ENCODE data around the gene ZP1. TPM values are rescaled to one million over a fixed set of nuclear protein-coding genes. Genes with fewer than 3 reads are reported as not detected.
A peak's percentile ranks its signal among the peaks of the same experiment; 100 is the strongest.

The ZP1 gene
- total RNA-seq, 2 experiments from 2014 or later = not detected

DNA sequence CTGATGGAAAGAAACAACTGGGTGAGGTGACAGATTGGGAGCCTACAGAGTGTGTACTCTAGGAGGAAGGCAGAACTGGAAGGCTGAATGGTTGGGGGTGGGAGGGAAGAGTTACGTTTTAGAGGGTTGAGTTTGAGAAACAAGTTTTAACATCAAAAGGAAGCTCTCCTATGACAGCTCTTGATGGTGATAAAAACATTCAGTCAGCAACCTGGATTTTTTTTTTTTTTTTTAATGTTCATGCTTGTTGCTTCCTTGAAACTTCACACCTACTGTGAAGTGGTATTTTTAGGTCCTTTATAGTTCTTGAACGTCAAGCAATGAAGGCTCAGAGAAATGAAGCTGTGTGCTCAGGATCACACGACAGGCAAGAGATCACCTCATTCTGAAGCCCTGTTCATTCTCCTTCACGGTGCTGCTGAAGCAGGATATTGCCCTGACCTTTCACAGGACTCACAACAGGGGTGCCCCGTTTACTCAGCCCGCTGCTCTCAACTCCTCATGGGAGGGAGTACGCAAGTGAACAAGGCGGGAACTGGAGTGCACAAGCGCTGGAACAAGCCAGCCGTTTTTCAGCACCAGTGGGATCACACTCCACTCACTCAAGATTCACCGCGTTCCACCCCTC, 45.0 kb downstream of the ZP1 start:
- ChIA-PET POLR2A (interaction anchor here (0.5 to 2.0 kb wide), 8 partner anchors 8 to 956 kb away, joined by 3 to 6 read pairs (median 3); no protein-coding TSS in a partner anchor), CTCF (interaction anchor here (1.0 to 7.4 kb wide), 6 partner anchors 10 to 218 kb away, joined by 3 to 88 read pairs (median 4); partner anchors contain the start of gene PRPF19)
- peak; percentile 61 for DNase-seq
- TF ChIP-seq, protein P1, sequence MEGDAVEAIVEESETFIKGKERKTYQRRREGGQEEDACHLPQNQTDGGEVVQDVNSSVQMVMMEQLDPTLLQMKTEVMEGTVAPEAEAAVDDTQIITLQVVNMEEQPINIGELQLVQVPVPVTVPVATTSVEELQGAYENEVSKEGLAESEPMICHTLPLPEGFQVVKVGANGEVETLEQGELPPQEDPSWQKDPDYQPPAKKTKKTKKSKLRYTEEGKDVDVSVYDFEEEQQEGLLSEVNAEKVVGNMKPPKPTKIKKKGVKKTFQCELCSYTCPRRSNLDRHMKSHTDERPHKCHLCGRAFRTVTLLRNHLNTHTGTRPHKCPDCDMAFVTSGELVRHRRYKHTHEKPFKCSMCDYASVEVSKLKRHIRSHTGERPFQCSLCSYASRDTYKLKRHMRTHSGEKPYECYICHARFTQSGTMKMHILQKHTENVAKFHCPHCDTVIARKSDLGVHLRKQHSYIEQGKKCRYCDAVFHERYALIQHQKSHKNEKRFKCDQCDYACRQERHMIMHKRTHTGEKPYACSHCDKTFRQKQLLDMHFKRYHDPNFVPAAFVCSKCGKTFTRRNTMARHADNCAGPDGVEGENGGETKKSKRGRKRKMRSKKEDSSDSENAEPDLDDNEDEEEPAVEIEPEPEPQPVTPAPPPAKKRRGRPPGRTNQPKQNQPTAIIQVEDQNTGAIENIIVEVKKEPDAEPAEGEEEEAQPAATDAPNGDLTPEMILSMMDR (IDR thresholded peaks at IDR 0.05) = no peak
- peak; percentile 20 for ATAC-seq
- Mint-ChIP-seq H3K4me3 (peak overlapping the region; percentile 90), H3K27me3 (no peaks in the 10 kb centered on the region), H3K27ac (peak overlapping the region; percentile 97), H3K9me3 (no peaks in the 10 kb centered on the region), H3K4me1 (ENCODE audit: low read depth) (peaks cover 62% of the 10 kb centered on the region), H3K36me3 (ENCODE audit: low read depth) (peaks cover 14% of the 10 kb centered on the region)
- intact Hi-C loops (cut with micrococcal nuclease) = no loop called here

DNA sequence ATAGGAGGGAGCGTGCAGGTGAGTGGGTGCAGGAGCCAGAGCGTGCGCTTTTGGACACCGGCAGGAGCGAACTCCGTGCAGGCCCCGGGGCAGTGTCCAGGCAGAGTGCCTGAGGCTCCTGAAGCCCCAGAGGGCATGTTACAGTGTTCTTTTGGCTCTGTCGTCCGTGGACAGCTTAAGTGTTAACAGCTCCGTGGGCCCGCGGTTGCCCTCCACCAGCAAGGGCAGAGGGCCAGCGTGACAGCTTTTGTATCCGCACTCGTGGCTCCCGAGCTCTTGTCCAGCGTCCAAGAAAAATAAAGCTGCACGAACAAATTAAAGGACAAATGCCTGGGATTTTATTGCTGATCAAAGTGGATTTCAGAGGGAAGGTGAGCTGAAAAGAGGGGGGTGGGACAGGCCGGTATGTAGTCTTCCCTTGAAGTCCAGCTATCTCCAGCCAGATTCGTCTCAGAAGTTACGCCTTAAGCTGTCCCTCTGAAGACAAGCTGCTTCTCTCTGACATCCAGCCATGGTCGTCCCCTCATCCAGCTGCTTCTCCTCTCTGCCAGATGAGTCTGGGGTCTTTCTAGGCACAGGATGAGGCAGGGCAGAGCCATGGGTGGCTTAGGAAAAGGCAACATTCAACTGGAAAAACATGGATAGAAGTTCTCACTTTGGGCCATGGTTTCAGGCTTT, 45.6 kb downstream of the ZP1 start:
- Mint-ChIP-seq H3K9me3 (no peaks in the 10 kb centered on the region), H3K4me3 (peak overlapping the region; percentile 90), H3K27ac (peak overlapping the region; percentile 97), H3K4me1 (ENCODE audit: low read depth) (peaks cover 61% of the 10 kb centered on the region), H3K27me3 (no peaks in the 10 kb centered on the region), H3K36me3 (ENCODE audit: low read depth) (peaks cover 17% of the 10 kb centered on the region)
- POLR2A ChIA-PET = interaction anchor here (0.8 to 2.0 kb wide), 7 partner anchors 9 to 198 kb away, joined by 3 to 6 read pairs (median 4); partner anchors contain the start of gene CD6
- no peak for ATAC-seq
- DNase-seq = no peak
- intact Hi-C loops (cut with micrococcal nuclease) = no loop called here
- TF ChIP-seq, protein P1 (IDR thresholded peaks at IDR 0.05) = no peak
- CTCF ChIA-PET = interaction anchor here (1.0 to 7.4 kb wide), 8 partner anchors 10 to 423 kb away, joined by 3 to 88 read pairs (median 3); partner anchors contain the start of gene PRPF19

DNA sequence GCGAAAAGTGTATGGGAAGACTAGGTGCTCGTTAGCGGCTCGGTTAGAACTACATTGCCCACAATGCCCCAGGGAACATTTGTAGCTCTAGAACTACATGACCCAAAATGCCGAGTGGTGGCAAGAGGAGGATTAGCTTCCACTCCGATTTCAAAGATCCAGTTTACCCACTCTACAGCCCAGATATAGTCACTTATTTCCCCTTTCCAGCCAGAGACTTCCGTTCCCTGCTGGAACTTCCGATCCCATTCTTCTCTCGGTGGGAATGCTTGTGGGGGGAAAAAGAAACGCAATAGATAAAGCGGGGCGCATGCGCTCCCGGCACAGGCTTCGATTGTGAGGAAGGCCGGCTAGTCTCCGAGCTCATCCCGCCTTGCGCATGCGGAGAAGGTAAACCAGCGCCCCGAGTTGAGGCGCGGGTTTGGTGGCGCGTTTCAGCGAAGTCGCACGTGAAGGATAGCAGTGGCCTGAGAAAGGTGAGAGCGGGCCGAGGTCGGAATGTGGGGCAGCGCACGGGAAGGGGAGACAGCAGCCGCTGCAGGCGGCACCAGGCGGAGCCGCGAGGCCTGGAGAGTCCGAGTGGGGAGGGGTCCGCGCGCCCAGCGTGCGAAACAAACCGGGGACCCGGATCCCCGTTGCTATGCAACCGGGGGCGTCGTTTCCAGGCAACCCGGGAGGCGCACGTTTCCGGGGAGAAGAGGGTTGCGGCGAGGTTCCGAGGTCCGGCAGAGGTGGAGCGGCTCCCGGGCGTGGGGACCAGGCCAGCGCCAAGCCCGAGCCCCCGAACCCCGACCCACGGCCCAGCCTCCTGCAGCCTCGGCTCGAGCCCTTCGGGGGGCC, 46.7 kb downstream of the ZP1 start, which contains the start of gene TMEM109:
TSS of gene TMEM109 (plus strand) at position 366 of the 840 bp plus-strand sequence. CDS start 5,536 bp downstream, outside the sequence.
- no peaks in the 10 kb centered on the region for H3K27me3 Mint-ChIP-seq
- H3K36me3 Mint-ChIP-seq (ENCODE audit: low read depth) = peaks cover 17% of the 10 kb centered on the region
- POLR2A ChIA-PET = interaction anchor here (0.5 to 3.1 kb wide), 14 partner anchors 9 to 381 kb away, joined by 3 to 38 read pairs (median 4); partner anchors contain the start of genes CD6, PRPF19, TMEM132A and VWCE
- intact Hi-C loops (cut with micrococcal nuclease) = no loop called here
- TF ChIP-seq, protein P1 (IDR thresholded peaks at IDR 0.05) = no peak
- H3K9me3 Mint-ChIP-seq = no peaks in the 10 kb centered on the region
- peak; percentile 91 for DNase-seq
- peak; percentile 72 for ATAC-seq
- peaks cover 71% of the 10 kb centered on the region for H3K4me1 Mint-ChIP-seq (ENCODE audit: low read depth)
- peak within 1 kb of the TSS; percentile 90 for H3K4me3 Mint-ChIP-seq
- CTCF ChIA-PET = interaction anchor here (0.8 to 7.4 kb wide), 10 partner anchors 10 to 422 kb away, joined by 3 to 88 read pairs (median 5); partner anchors contain the start of genes PRPF19 and TMEM132A
- peak within 1 kb of the TSS; percentile 97 for H3K27ac Mint-ChIP-seq

DNA sequence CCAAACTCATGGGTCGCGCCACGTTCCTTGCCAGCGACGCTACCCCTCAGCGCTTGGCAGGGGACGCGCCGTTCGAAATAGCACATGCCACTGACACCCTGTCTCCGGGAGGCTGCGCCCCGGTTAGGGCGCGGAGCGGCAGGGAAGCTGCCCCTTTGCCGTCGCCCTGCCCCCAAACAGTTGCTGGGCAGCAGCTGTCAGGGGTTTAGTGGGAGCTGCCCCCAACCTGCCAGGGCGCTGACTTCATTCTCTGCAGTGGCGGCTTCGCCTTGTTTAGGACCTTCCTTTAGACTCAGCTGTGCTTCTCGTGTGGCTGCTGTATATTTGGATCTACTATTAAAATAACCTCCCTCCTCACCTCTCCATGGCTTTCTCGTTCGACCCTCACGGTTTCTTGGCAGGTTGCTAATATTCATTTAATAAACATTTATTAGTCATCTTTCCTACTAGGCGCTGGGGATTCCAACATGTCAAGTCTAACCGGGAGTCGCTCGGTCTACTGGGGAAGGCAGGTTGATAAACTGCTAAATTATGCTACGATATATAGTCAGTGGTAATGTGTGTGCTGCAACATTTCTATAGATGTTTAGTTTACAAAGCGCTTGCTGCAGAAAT, 47.4 kb downstream of the ZP1 start:
- peak overlapping the region; percentile 89 for H3K27ac Mint-ChIP-seq
- ATAC-seq (peak; percentile 22), DNase-seq (peak; percentile 59)
- H3K36me3 Mint-ChIP-seq (ENCODE audit: low read depth) = peaks cover 23% of the 10 kb centered on the region
- intact Hi-C loops (cut with micrococcal nuclease) = loop anchor here (5.0 kb wide), 1 partner anchor 273 kb away; no protein-coding TSS in a partner anchor
- TF ChIP-seq, protein P1 (IDR thresholded peaks at IDR 0.05) = no peak
- H3K9me3 Mint-ChIP-seq = no peaks in the 10 kb centered on the region
- H3K4me3 Mint-ChIP-seq = peak overlapping the region; percentile 90
- H3K4me1 Mint-ChIP-seq (ENCODE audit: low read depth) = peaks cover 76% of the 10 kb centered on the region
- ChIA-PET POLR2A (interaction anchor here (0.7 to 3.1 kb wide), 14 partner anchors 9 to 447 kb away, joined by 3 to 38 read pairs (median 4); partner anchors contain the start of genes CD5, CYB561A3, PRPF19 and TMEM132A), CTCF (interaction anchor here (0.8 to 7.4 kb wide), 14 partner anchors 9 to 724 kb away, joined by 3 to 88 read pairs (median 4); partner anchors contain the start of genes PRPF19 and TMEM132A)
- no peaks in the 10 kb centered on the region for H3K27me3 Mint-ChIP-seq

All from activated CD8-positive, alpha-beta T cell treated with anti-CD3 and anti-CD28 coated beads for 36 hours (primary cell).